ENCODE results near the gene RAP1GAP.
"Not testable (repeated sequence)": the region's sequence is repeated elsewhere in the genome, so short reads cannot be mapped to it uniquely, and the experiment has no call there.

The RAP1GAP gene

DNA sequence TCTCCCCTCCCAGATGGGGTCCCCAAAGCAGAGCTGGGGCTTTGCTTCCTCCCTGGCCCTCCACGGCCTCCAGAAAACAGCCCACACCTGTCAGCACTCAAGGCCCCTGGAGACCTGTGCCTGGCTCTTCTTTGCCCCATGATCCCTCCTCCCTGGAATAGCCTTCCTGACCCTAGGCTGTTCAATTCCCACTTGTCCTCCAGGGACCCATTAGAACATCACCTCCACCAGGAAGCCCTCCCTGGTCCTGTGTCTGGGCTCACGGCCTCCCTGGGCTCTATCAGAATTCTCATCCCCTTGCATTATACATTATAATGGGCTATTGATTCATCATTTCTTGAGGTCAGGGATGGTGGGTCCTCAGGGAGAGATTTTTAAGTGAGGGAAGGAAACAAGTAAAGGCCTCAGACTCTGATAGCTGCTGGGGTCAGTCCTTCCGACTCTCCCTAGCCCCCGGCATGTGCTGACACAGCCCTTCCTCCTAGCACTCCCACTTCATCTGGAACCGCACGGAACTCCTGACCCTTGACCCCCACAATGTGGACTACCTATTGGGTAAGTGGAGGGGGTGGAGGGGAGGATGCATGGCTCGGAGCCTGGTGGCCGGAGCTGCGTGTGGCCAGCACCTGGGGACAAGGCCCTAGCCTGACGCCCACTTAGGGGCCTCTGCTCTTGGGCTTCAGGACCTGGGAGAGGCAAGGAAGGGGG, 99.2 kb downstream of the RAP1GAP start:
- DNase-seq (ENCODE audit: low spot score), result no peak

DNA sequence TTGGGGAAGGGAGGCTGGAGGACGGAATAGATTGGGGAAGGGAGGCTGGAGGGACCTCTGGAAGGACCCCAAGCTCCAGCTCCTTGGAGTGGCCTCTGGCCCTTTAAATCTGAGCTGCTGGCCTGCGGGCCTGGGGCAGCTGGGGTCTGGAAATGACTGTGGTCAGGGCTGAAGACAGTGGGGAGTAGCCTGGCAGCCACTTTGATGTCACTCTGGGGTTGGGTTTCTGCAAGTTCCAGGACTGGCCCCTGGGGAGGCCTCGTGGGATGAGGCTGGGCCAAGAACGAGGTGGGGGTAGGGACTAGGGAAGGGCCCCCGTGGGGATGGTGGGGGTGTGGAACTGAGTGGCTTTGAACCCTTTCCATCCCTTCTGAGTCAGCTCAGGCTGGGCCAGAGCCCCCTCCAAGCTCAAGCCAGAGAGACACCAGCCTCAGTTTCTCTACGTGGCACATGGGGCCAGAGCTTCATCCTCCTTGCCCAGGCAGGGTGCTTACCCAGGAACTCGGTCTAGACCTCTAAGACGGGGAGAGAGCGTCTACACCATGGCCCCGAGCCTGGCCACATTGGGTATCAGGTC, 100.3 kb downstream of the RAP1GAP start:
- DNase-seq (ENCODE audit: low spot score), result no peak

GRCh38 chr1:21568006-21568746, 101.0 kb downstream of the RAP1GAP start:
- no peak for DNase-seq (ENCODE audit: low spot score)

- DNase-seq (ENCODE audit: low spot score), result no peak
These were observed 101.7 kb downstream of the RAP1GAP start for GRCh38 chr1:21567241-21568005.

DNA sequence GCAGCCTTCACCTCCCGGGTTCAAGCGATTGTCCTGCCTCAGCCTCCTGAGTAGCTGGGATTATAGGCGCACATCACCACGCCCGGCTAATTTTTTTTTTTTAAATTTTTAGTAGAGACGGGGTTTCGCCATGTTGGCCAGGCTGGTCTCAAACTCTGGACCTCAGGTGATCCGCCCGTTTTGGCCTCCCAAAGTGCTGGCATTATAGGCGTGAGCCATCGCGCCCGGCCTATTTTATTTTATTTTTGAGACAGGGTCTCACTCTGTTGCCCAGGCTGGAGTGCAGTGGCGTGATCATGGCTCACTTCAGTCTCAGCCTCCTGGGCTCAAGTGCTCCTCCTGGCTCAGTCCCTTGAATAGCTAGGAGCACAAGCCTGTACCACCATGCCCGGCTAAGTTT, 102.8 kb downstream of the RAP1GAP start:
- DNase-seq (ENCODE audit: low spot score), result not testable (repeated sequence)

DNA sequence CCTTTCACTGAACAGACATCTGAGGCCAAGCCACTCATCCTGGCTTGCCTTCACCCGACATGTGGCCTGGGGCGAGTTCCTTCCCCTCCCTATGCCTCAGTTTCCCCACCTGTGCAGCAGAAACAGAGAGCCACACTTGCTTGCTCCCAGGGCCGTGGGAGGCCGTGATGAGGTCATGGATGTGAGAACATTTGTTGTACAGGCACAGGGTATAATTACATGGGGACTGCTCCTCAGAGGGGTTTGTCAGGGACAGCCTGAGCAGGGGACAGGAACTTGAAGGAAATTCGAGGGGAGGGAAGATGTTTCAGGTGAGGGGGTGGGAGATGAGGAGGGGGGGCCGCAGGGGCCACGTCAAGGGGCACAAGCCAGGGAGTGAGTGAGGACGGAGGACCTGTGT, 103.9 kb downstream of the RAP1GAP start:
- DNase-seq (ENCODE audit: low spot score), result no peak

DNA sequence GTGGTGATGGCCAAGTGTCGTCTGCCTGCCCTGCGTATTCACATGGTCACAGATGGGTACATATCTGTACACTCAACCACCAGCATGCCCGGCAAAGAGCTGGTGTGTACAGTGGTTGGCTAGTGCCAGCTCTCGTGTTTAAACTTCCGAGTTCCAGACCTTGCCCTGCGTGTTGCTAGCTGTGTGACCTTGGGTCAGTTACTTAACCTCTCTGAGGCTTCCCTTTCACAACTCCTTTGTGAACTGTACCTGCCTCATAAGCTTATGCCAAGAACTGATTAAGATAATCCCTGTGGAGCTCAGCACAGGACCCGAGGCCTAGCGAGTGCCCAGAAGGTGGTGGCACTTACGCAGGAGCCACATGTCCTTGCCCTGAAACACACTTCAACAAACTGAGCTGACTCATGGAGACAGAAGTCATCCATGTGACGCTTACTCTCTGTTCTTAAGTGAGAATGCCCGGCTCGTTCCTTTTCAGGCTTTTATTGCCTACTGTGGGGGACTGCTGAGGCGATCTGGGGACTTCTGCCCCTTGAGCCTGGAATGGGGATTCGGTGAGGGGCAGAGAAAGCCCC, 104.5 kb downstream of the RAP1GAP start:
- no peak for DNase-seq (ENCODE audit: low spot score)

DNA sequence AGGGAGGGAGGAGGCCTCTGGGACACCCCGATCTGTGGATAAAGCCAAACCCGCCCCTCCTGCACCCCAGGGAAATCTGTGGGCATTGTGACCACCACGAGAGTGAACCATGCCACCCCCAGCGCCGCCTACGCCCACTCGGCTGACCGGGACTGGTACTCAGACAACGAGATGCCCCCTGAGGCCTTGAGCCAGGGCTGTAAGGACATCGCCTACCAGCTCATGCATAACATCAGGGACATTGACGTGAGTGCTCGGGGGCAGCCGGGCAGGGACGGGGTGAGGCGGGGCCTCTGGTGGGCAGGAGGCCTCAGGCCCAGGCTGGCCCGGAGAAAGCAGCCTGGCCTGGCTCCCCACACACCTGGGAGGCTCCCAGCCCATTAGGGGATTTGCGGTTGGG, 105.2 kb downstream of the RAP1GAP start:
- no peak for DNase-seq (ENCODE audit: low spot score)

GRCh38 chr1:21562896-21563295, 106.3 kb downstream of the RAP1GAP start:
- no peak for DNase-seq (ENCODE audit: low spot score)

DNA sequence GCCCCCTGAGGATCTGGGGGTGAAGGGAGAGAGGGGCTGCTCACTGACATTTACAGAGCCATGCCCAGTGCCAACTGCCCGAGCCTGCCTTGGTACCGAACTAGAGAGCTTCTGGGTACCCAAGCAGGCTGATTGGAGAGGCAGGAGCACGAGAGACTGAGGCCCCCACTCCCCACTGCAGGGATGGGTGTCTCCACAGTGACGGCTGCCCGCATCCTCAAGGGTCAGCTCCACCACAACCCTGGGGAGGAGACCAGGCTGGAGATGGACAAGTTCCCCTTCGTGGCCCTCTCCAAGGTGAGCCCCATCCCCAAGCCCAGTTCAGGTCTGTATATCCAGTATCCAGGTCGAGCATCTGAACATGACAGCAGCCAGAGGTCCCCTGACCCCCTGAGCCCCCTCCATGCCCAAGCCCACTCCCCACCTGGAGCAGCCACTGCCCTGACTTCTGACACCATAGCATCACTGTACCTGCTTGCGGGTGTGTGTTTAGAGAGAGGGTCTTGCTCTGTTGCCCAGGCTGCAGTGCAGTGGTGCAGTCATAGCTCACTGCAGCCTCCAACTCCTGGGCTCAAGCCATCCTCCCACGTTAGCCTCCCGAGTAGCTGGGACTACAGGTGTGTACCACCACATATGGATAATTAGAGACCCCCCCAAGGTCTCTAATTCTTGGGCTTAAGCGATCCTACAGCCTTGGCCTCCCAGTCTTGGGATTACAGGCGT, 108.1 kb downstream of the RAP1GAP start:
- DNase-seq (ENCODE audit: low spot score), result no peak

DNA sequence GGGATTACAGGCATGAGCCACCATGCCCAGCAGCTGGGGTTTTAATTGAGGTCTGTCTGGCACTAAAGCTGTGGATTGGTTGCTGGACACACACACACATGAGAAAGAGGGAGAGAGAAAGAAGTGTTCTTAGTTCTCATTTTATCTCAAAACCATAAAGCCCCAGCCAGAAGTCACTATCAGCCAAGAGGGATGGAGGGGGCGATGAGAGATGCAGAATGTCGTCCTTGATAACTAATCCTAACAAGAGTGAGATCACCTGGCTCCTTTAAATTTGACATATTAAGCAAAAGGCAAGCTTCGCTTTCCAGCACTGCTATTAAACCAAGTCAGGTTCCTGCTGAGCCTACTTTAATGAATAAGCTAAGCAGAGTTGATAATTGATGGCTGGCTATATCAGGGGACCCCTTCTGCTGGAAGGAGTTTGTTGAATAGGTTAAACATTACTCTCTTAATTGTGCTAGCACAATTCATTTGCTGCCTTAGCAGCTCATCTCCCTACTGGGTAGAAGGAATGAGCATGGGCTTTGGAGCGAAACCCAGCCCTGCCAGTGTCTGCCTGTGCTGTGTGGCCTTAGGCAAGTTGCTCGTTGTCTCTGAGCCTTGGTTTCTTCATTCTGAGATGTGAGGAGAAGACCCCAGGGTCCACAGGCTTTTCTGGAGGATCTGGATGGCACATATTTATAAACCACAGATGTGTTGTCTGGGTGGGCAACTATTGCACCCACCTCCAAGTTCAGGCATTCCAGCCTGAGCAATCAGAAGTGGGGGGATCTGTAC, 109.2 kb downstream of the RAP1GAP start:
- no peak for DNase-seq (ENCODE audit: low spot score)

DNA sequence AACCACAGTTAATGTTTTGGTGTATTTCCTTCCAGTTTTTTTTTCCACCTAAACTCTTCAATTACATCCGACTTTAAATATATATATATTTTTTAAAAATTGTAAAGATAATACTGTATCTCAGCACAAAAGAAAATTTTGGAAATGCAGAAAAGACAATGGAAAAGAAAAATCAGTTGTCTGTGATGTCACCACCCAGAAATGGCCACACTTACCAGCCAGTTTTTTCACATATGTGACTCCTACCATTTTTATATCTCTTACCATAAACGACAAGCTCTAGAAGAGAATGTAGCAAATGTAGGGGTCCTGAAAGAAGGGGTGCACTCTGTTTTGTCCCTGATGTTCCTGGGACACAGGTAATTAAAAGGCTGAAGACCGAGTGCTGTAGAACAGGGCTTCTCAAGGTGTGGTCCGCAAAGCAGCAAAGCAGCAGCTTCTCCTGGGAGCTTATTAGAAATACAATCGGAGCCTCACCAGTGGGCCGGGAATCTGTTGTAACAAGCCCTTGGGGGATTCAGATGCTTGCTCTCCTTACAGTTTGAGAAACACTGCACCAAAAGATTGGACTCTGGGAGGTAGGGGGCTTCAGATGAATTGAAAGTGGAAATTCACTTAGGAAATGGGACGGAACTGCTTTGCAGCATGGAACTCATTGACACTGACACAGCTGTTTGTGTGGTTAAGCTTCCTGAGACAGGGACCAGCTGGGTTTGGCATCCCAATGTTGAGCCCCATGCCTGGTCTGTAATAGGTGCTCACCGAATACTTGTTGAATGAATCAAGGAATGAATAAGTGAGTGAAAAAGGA, 115.8 kb downstream of the RAP1GAP start:
- no peak for DNase-seq (ENCODE audit: low spot score)

DNA sequence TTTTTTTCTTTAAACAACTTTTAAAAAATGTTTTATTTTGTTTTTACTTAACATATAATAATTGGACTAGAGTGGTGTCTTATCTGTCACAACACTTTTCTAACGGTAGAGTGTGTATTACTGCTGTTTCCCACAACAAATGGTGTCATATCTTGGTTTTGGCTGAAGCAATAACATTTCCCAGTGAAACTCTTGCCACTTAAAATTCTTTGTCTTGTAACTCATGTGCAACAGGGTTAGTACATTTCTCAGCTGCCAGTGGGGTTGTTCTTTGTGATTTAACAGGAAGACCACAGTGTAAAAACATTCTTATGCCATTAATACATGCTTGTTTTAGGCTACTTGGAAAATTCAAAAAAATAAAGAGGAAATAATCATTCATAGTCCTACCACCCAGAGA, 116.4 kb downstream of the RAP1GAP start:
- DNase-seq (ENCODE audit: low spot score), result no peak

- no peak for DNase-seq (ENCODE audit: low spot score)
These were observed 118.2 kb downstream of the RAP1GAP start for GRCh38 chr1:21550866-21551475.

DNA sequence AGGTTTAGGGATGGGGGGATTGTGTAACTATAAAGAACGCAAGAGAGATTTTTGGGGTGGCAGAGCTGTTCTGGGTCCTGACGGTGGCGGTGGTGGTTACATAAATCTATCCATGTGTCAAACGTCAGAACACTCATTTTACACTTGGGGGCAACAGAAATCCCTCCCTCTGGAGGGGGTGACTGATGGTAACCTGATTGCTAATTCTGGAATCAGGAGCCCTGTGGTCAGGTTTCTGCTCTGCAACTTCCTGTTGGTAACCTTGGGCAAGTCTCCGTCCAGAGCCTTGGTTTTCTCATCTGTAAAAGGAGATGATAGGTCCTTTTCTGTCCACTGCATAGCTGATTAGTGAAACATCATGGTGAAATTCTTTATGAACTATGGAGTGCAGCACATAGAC, 119.1 kb downstream of the RAP1GAP start:
- no peak for DNase-seq (ENCODE audit: low spot score)

DNA sequence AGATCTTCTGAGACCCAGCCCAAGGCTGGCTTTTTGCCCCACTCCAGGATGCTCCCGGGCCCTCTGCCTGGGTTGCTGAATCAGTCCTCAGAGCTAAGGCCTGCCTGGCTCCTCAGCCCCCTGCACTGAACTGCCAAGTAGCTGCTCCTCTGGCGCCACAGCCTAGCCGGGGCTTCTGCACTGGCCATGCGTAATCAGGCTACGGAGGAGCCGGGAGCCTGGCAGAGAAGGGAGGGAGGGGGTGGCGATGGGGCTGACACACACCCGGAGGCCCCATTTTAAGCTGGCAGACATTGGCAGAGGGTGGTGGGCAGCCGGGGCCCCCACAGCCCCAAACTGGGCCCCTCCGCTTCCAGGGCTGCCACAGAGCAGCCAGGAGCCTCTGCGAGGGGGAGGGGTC, 121.3 kb downstream of the RAP1GAP start:
- DNase-seq (ENCODE audit: low spot score), result no peak

Measured in left forelimb (tissue), 1 donor.